ENCODE measurements around the gene UGT1A5. TPM values are rescaled to one million over a fixed set of nuclear protein-coding genes. Genes with fewer than 3 reads are reported as not detected.

Gene UGT1A5
- total and polyA plus RNA-seq, 2 of the 4 experiments (the other 2 are of a cell fraction): not detected

DNA sequence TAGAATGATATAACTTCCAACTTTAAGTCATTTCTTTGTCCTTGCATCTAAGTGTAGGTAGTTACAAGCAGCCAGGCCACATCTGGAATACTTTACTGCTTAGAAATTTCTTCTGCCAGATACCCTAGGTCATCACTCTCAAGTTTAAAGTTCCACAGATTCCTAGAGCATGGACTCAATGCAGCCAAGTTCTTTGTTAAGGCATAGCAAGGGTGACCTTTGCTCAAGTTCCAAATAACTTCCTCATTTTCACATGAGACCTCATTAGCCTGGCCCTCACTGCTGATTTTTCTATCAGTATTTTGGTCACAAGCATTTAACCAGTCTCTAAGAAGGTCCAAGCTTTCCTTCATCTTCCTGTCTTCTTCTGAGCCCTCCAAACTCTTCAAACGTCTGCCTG, 48.8 kb upstream of the UGT1A5 start:
- Histone ChIP-seq H2BK15ac (ENCODE audit: low read depth, low read length) (no peak overlapping the region), H3K79me1 (ENCODE audit: low read depth in 1 of 2, low read length in 2 of 2) (no peaks in the 10 kb centered on the region), H3K4me1 (ENCODE audit: control insufficient read depth, insufficient read depth, low read length) (no peaks in the 10 kb centered on the region), H3K4me3 (ENCODE audit: insufficient read depth, low read depth, low read length) (no peak overlapping the region), H2BK5ac (ENCODE audit: low read depth, low read length, poor library complexity, severe bottlenecking) (no peak overlapping the region), H2AK5ac (ENCODE audit: low read depth, low read length) (no peak overlapping the region), H3K9me1 (ENCODE audit: insufficient read depth, low read length) (no peaks in the 10 kb centered on the region), H3K36me3 (ENCODE audit: control insufficient read depth, insufficient read depth, low read length) (no peaks in the 10 kb centered on the region), H3K23ac (ENCODE audit: low read depth, low read length) (no peak overlapping the region), H3K9ac (ENCODE audit: low read depth, low read length) (no peak overlapping the region), H3K27me3 (ENCODE audit: control insufficient read depth, insufficient read depth, low read length) (no peaks in the 10 kb centered on the region; the same call in 1 of the 2 replicates), H2BK20ac (ENCODE audit: low read depth, low read length) (no peak overlapping the region), H2AFZ (replicated peaks; ENCODE audit: low read length, poor library complexity) (no peak overlapping the region), H4K20me1 (ENCODE audit: insufficient read depth, low read length) (no peaks in the 10 kb centered on the region), H3K56ac (ENCODE audit: extremely low read depth, insufficient read depth, low read length) (no peak overlapping the region), H3K18ac (ENCODE audit: low read depth, low read length) (no peak overlapping the region), H4K91ac (ENCODE audit: insufficient read depth, low read depth, low read length) (no peak overlapping the region), H4K5ac (ENCODE audit: low read depth, low read length) (no peak overlapping the region), H3K9me3 (ENCODE audit: control insufficient read depth, insufficient read depth, low read length) (no peaks in the 10 kb centered on the region), H2AK9ac (replicated peaks; ENCODE audit: low read depth, low read length, poor library complexity) (no peak overlapping the region), H3K14ac (replicated peaks; ENCODE audit: low read depth, low read length) (no peak overlapping the region), H4K8ac (ENCODE audit: low read depth in 2 of 2, low read length in 2 of 2) (no peak overlapping the region), H3K4ac (ENCODE audit: low read depth, low read length) (no peak overlapping the region), H3K4me2 (ENCODE audit: low read depth, low read length) (no peak overlapping the region), H3K27ac (ENCODE audit: insufficient read depth, low read length) (no peak overlapping the region), H2BK120ac (ENCODE audit: low read depth, low read length) (no peak overlapping the region)
- BruUV-seq (replicated peaks): no TSS peak
- DNase-seq (no peak), ATAC-seq (ENCODE audit: low read depth) (no peak)
- ChIA-PET POLR2A (ENCODE audit: unreplicated experiment) (no interaction called here), CTCF (no interaction called here)
- 0% methylated on average over 1 of the region's 1 CpG; no CpG with 5 or more reads in 1 of the 2 experiments for WGBS, 2 experiments (ENCODE audit: extremely low coverage in 2 of 2, insufficient read length in 1 of 2)
- in situ Hi-C loops (cut with MboI; ENCODE audit: low sequenced_read_pairs) (no loop called here), intact Hi-C loops (cut with micrococcal nuclease) (no loop called here), dilution Hi-C loops (cut with HindIII; ENCODE audit: low sequenced_read_pairs, unreplicated experiment) (no loop called here)
- TF ChIP-seq RFX5 (IDR thresholded peaks at IDR 0.05; ENCODE audit: low read depth, low read length) (no peak), CEBPB (IDR thresholded peaks at IDR 0.05; ENCODE audit: low read depth, low read length) (no peak)
- TF ChIP-seq, protein P1, sequence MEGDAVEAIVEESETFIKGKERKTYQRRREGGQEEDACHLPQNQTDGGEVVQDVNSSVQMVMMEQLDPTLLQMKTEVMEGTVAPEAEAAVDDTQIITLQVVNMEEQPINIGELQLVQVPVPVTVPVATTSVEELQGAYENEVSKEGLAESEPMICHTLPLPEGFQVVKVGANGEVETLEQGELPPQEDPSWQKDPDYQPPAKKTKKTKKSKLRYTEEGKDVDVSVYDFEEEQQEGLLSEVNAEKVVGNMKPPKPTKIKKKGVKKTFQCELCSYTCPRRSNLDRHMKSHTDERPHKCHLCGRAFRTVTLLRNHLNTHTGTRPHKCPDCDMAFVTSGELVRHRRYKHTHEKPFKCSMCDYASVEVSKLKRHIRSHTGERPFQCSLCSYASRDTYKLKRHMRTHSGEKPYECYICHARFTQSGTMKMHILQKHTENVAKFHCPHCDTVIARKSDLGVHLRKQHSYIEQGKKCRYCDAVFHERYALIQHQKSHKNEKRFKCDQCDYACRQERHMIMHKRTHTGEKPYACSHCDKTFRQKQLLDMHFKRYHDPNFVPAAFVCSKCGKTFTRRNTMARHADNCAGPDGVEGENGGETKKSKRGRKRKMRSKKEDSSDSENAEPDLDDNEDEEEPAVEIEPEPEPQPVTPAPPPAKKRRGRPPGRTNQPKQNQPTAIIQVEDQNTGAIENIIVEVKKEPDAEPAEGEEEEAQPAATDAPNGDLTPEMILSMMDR (conservative IDR thresholded peaks at IDR 0.05; ENCODE audit: low read depth, low read length): no peak
